Measurements from ENCODE around the gene HDAC4. TPM values are rescaled to one million over a fixed set of nuclear protein-coding genes. Genes with fewer than 3 reads are reported as not detected.

Gene HDAC4
- polyA plus RNA-seq, 2 of the 4 experiments (the other 2 are of a cell fraction): 8.6 to 10.4 TPM

DNA sequence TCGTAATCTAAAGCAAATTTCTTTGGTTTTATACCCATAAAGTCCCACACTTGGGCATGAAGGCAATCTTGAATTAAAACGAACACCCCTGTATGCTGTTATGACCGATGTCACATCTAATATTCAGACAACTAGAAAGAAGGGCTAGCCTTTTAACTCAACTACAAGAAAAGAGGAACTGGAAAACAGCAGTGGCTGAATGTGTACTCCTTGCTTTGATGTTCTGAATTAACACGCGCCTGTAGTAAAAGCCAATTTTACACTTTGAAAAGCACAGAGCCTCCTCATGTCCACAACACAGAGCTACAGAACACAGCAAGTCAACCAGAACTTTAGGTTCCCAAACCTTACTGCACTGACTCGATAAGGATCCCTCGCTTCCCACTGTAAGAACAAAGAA is 147.6 kb downstream of the HDAC4 start:
- H3K27ac ChIP-seq: no peak overlapping the region
- WGBS (ENCODE audit: missing lambda C conversion rate): 93% methylated on average over 7 of the region's 7 CpGs
- H3K4me2 ChIP-seq: no peak overlapping the region
- ChIA-PET POLR2A (no interaction called here), CTCF (interaction anchor here (0.6 to 1.1 kb wide), 2 partner anchors 10 to 13 kb away, joined by 3 read pairs; no protein-coding TSS in a partner anchor)
- TF ChIP-seq, protein P1, sequence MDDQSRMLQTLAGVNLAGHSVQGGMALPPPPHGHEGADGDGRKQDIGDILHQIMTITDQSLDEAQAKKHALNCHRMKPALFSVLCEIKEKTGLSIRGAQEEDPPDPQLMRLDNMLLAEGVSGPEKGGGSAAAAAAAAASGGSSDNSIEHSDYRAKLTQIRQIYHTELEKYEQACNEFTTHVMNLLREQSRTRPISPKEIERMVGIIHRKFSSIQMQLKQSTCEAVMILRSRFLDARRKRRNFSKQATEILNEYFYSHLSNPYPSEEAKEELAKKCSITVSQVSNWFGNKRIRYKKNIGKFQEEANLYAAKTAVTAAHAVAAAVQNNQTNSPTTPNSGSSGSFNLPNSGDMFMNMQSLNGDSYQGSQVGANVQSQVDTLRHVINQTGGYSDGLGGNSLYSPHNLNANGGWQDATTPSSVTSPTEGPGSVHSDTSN (IDR thresholded peaks at IDR 0.05): no peak
- TF ChIP-seq, protein P2, sequence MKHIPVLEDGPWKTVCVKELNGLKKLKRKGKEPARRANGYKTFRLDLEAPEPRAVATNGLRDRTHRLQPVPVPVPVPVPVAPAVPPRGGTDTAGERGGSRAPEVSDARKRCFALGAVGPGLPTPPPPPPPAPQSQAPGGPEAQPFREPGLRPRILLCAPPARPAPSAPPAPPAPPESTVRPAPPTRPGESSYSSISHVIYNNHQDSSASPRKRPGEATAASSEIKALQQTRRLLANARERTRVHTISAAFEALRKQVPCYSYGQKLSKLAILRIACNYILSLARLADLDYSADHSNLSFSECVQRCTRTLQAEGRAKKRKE (CRISPR knock-in tag; IDR thresholded peaks at IDR 0.05; ENCODE audit: low read depth): no peak
- TF ChIP-seq PHF8 (IDR thresholded peaks at IDR 0.05; ENCODE audit: borderline replicate concordance, low read depth): no peak
- TF ChIP-seq RAD21 (conservative IDR thresholded peaks at IDR 0.05 in 1 of 2, IDR thresholded peaks at IDR 0.05 in 1 of 2): no peak
- no peak for TF ChIP-seq FOSB (CRISPR knock-in tag; IDR thresholded peaks at IDR 0.05)
- TF ChIP-seq RNF2 (IDR thresholded peaks at IDR 0.05; ENCODE audit: borderline replicate concordance, low read depth): no peak
- no peak for TF ChIP-seq CBX8 (IDR thresholded peaks at IDR 0.05)
- TF ChIP-seq RFX5 (IDR thresholded peaks at IDR 0.05): no peak
- no peak for TF ChIP-seq ZFP36 (IDR thresholded peaks at IDR 0.05; ENCODE audit: borderline replicate concordance, partially characterized antibody)
- no peak for TF ChIP-seq KDM1A (IDR thresholded peaks at IDR 0.05; ENCODE audit: low read depth)
- TF ChIP-seq, protein P3, sequence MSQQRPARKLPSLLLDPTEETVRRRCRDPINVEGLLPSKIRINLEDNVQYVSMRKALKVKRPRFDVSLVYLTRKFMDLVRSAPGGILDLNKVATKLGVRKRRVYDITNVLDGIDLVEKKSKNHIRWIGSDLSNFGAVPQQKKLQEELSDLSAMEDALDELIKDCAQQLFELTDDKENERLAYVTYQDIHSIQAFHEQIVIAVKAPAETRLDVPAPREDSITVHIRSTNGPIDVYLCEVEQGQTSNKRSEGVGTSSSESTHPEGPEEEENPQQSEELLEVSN (IDR thresholded peaks at IDR 0.05; ENCODE audit: borderline replicate concordance, low read depth): no peak
- no peak for TF ChIP-seq NFE2L2 (conservative IDR thresholded peaks at IDR 0.05; ENCODE audit: low read length)
- no peak for TF ChIP-seq RCOR1 (IDR thresholded peaks at IDR 0.05; ENCODE audit: low read depth, low read length)
- no peaks in the 10 kb centered on the region for H3K4me1 ChIP-seq
- H3K4me3 ChIP-seq: no peak overlapping the region
- no peak for FAIRE-seq
- ATAC-seq: no peak
- H3K9me3 ChIP-seq: peaks cover 13% of the 10 kb centered on the region
- no peak for DNase-seq (ENCODE audit: low read depth in 1 of 2, low spot score in 1 of 2)

DNA sequence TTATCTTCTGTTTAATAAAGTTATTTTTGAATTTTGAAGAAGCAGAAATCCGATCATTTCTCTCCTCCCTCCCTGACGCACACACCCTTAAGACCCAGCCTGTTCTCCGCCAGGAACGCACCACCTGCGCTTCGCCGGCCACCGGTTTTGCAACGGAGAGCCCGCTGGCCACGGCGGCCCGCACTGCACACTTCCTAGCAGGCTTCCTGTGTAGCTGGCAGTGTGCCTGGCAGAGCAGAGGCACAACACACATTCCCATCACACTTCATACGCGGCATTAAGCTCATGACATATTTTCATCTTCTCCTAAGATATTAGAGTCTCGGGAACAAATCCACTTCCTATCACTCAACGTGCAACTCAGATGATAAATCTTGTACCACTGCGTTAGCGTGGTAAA is 148.0 kb downstream of the HDAC4 start:
- no peaks in the 10 kb centered on the region for H3K4me1 ChIP-seq
- ATAC-seq (no peak), DNase-seq (ENCODE audit: low read depth in 1 of 2, low spot score in 1 of 2) (no peak), FAIRE-seq (no peak)
- no peak overlapping the region for H3K4me2 ChIP-seq
- H3K9me3 ChIP-seq: peaks cover 8% of the 10 kb centered on the region
- TF ChIP-seq EHMT2 (IDR thresholded peaks at IDR 0.05; ENCODE audit: low read depth): no peak
- TF ChIP-seq ESRRA (IDR thresholded peaks at IDR 0.05; ENCODE audit: borderline replicate concordance, low read length): no peak
- no peak for TF ChIP-seq GATA3 (IDR thresholded peaks at IDR 0.05; ENCODE audit: borderline replicate concordance)
- TF ChIP-seq, protein P2 (CRISPR knock-in tag; IDR thresholded peaks at IDR 0.05; ENCODE audit: low read depth): no peak
- TF ChIP-seq PHF8 (IDR thresholded peaks at IDR 0.05; ENCODE audit: borderline replicate concordance, low read depth): no peak
- TF ChIP-seq FOXS1 (CRISPR knock-in tag; IDR thresholded peaks at IDR 0.05): no peak
- TF ChIP-seq POLR2A (IDR thresholded peaks at IDR 0.05; ENCODE audit: low read length): no peak
- TF ChIP-seq CHD2 (IDR thresholded peaks at IDR 0.05; ENCODE audit: low read length, partially characterized antibody): no peak
- TF ChIP-seq, protein P4, sequence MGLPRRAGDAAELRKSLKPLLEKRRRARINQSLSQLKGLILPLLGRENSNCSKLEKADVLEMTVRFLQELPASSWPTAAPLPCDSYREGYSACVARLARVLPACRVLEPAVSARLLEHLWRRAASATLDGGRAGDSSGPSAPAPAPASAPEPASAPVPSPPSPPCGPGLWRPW (IDR thresholded peaks at IDR 0.05): no peak
- no peak for TF ChIP-seq ZC3H11A (IDR thresholded peaks at IDR 0.05)
- TF ChIP-seq, protein P5, sequence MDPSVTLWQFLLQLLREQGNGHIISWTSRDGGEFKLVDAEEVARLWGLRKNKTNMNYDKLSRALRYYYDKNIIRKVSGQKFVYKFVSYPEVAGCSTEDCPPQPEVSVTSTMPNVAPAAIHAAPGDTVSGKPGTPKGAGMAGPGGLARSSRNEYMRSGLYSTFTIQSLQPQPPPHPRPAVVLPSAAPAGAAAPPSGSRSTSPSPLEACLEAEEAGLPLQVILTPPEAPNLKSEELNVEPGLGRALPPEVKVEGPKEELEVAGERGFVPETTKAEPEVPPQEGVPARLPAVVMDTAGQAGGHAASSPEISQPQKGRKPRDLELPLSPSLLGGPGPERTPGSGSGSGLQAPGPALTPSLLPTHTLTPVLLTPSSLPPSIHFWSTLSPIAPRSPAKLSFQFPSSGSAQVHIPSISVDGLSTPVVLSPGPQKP (IDR thresholded peaks at IDR 0.05; ENCODE audit: low read depth, low read length): no peak
- no peak for TF ChIP-seq NFE2L2 (conservative IDR thresholded peaks at IDR 0.05; ENCODE audit: low read length)
- TF ChIP-seq FOSL2 (IDR thresholded peaks at IDR 0.05): no peak
- no peak for TF ChIP-seq FOSL2 (CRISPR knock-in tag; IDR thresholded peaks at IDR 0.05)
- TF ChIP-seq HOXB13 (CRISPR knock-in tag; IDR thresholded peaks at IDR 0.05; ENCODE audit: low read depth): no peak
- TF ChIP-seq RFX5 (IDR thresholded peaks at IDR 0.05): no peak
- no peak for TF ChIP-seq JUNB (IDR thresholded peaks at IDR 0.05)
- no peak for TF ChIP-seq HDAC2 (IDR thresholded peaks at IDR 0.05)
- no peak for TF ChIP-seq BHLHE40 (IDR thresholded peaks at IDR 0.05; ENCODE audit: low read depth, low read length)
- TF ChIP-seq HOXB5 (CRISPR knock-in tag; IDR thresholded peaks at IDR 0.05): no peak
- WGBS (ENCODE audit: missing lambda C conversion rate): 96% methylated on average over 19 of the region's 19 CpGs
- H3K4me3 ChIP-seq: no peak overlapping the region
- H3K27ac ChIP-seq: no peak overlapping the region
- POLR2A ChIA-PET: no interaction called here
- CTCF ChIA-PET: interaction anchor here (1.1 to 1.4 kb wide), 2 partner anchors 9 to 38 kb away, joined by 3 to 4 read pairs; no protein-coding TSS in a partner anchor

Measured in A549 (cell line).